Measurements from ENCODE around the gene C3orf38.

- TF ChIP-seq CTCF (IDR thresholded peaks at IDR 0.05) = no peak
- TF ChIP-seq POLR2A (IDR thresholded peaks at IDR 0.05) = no peak
- no peak for TF ChIP-seq EP300 (IDR thresholded peaks at IDR 0.05)
These were observed 3.1 kb downstream of the C3orf38 start for GRCh38 chr3:88152841-88153240.
